Left lung (tissue), 10 donors: ENCODE results near the gene SHFL. TPM values are rescaled to one million over a fixed set of nuclear protein-coding genes. Genes with fewer than 3 reads are reported as not detected.

Source experiments
- ATAC-seq: fragments of 200-7000 bp; cut with Tn5 transposase; one replicate; pipeline ENCODE4 v1.9.1; 2020; ENCODE audit warnings: moderate library complexity
- DNase-seq, 4 donors: peaks; one replicate each; pipeline ENCODE4 v3.0.0-alpha.2; 2013 to 2020
- H3K27ac ChIP-seq, 2 donors: fragments of 200-600 bp; sonication (generic) in 1 of 2; one replicate each; pipeline versions ENCODE4 v1.5.0 to v1.8.0; 2020 to 2021
- H3K27me3 ChIP-seq, 2 donors: fragments of 200-600 bp; sonication (generic) in 1 of 2; one replicate each; pipeline versions ENCODE4 v1.5.0 to v1.8.0; 2020 to 2021
- H3K36me3 ChIP-seq, 2 donors: fragments of 200-600 bp; sonication (generic) in 1 of 2; one replicate each; pipeline versions ENCODE4 v1.5.0 to v1.8.0; 2020 to 2021
- H3K4me1 ChIP-seq, 2 donors: fragments of 200-600 bp; one replicate each; pipeline ENCODE4 v1.8.0; 2021
- H3K4me3 ChIP-seq, 2 donors: fragments of 200-600 bp; sonication (generic) in 1 of 2; one replicate each; pipeline versions ENCODE4 v1.5.0 to v1.8.0; 2020 to 2021; ENCODE audit warnings: mild to moderate bottlenecking in 1 of 2
- H3K9me3 ChIP-seq, 2 donors: fragments of 200-600 bp; sonication (generic) in 1 of 2; one replicate each; pipeline versions ENCODE4 v1.5.0 to v1.8.0; 2020 to 2021
- intact Hi-C, 2 donors: fragments of 100-400 bp; cut with DNase I; formaldehyde crosslinking; loops; one replicate each; pipeline versions ENCODE4 v1.11.2 to v1.14.2; 2022
- polyA plus RNA-seq, 6 donors: library from polyadenylated mRNA; unstranded; fragments of 120-200 nt; gene quantifications; one replicate each; pipeline ENCODE4 v1.2.1, GENCODE V29; 2013; ENCODE audit not compliant: insufficient read length in 6 of 6
- total RNA-seq, 2 donors: library from RNA; stranded (reverse); fragmentation: NEBNext Ultra II Directional; extraction: Animal tissue kit (Norgen Biotek cat#: 25700); gene quantifications; one replicate each; pipeline ENCODE4 v1.2.1, GENCODE V29; 2021
- TF ChIP-seq, protein P1 (sequence below), 2 donors: fragments of 200-600 bp; sonication (generic) in 1 of 2; IDR thresholded peaks; one replicate each; pipeline versions ENCODE4 v1.5.0 to v1.8.0; 2021; ENCODE audit warnings: antibody characterized with exemption in 2 of 2
- donor health status: DM: no; HTN: yes; CAD: no.
- donor health status: DM: no; HTN: no; CAD: no.

SHFL gene
- total and polyA plus RNA-seq, 8 donors: 28.8 to 41.6 (median 35.8) TPM

DNA sequence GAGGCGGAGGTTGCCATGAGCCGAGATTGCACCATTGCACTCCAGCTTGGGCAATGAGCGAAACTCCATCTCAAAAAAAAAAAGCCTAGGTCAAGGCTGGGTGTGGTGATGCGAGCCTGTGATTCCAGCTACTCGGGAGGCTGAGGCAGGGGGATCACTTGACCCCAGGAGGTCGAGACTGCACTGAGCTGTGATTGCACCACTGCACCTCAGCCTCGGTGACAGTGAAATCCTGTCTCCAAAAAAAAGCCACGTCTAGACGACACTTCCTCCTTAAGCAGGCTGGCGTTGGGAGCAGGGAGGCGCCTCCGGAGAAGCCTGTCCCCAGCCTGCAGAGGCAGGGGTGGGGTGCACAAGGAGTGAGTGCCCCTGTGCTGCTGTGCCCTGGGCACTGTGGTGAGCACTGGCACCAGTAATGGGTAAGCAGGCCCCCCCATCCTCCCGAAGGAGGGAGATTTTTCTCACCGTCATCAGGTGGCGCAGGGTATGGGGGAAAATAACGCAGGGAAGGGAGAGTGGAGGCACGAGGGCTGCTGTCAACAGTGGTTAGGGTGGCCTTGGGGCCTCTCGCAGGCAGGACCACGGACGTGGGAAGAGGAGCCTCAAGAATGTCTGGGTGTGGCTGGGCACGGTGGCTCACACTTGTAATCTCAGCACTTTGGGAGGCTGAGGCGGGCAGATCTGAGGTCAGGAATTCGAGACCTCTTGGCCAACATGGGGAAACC lies 26.1 kb downstream of the SHFL start:
- no peaks in the 10 kb centered on the region for H3K27me3 ChIP-seq
- DNase-seq (peak in 2 of 4 donors; percentile 39 to 85), ATAC-seq (peak; percentile 18)
- TF ChIP-seq, protein P1, sequence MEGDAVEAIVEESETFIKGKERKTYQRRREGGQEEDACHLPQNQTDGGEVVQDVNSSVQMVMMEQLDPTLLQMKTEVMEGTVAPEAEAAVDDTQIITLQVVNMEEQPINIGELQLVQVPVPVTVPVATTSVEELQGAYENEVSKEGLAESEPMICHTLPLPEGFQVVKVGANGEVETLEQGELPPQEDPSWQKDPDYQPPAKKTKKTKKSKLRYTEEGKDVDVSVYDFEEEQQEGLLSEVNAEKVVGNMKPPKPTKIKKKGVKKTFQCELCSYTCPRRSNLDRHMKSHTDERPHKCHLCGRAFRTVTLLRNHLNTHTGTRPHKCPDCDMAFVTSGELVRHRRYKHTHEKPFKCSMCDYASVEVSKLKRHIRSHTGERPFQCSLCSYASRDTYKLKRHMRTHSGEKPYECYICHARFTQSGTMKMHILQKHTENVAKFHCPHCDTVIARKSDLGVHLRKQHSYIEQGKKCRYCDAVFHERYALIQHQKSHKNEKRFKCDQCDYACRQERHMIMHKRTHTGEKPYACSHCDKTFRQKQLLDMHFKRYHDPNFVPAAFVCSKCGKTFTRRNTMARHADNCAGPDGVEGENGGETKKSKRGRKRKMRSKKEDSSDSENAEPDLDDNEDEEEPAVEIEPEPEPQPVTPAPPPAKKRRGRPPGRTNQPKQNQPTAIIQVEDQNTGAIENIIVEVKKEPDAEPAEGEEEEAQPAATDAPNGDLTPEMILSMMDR (IDR thresholded peaks at IDR 0.05): no peak
- peak overlapping the region in 1 of 2 donors; percentile 23 for H3K4me3 ChIP-seq
- peaks cover 2 to 60% of the 10 kb centered on the region in 2 donors for H3K4me1 ChIP-seq
- no peaks in the 10 kb centered on the region for H3K9me3 ChIP-seq
- H3K36me3 ChIP-seq: peaks cover 0 to 90% of the 10 kb centered on the region in 2 donors
- intact Hi-C loops: loop anchor here in 1 of 2 donors (10.0 kb wide), 1 partner anchor 133 kb away; no protein-coding TSS in a partner anchor
- H3K27ac ChIP-seq: peak overlapping the region in 1 of 2 donors; percentile 82

DNA sequence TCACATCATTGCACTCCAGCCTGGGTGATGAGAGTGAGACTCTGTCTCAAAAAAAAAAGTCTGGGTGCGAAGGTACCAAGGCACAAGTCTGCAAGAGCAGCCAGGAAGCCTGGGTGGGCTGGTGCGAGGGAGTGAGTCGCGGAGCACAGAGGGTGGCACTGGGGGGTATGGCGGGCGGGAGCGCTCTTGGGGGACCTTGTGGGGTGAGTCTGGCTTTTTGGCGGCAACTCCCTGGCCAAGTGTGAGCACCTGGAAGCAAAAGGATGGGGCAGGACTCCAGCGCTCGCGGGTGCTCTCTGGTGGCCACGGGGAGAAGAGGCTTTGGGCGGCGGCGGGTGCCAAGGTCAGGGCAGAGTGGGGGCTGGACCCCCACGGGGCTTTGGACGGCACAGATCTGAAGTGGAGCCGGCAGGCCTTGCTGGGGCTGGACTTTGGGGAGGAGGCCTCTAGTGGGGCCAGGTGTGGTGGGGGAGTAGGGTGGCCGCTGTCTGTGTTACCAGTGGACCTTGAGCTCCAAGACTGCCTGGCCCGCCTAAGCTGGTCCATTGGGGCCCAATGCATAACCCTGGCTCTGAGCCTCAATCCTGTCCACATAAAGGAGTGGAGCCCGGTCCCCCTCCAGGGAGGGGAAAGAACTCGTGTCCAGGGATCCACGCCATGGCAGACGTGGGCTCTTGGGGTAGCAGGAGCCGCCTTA lies 26.9 kb downstream of the SHFL start:
- Histone ChIP-seq H3K36me3 (peaks cover 0 to 91% of the 10 kb centered on the region in 2 donors), H3K4me3 (peak overlapping the region in 1 of 2 donors; percentile 23), H3K27me3 (no peaks in the 10 kb centered on the region), H3K27ac (peak overlapping the region in 1 of 2 donors; percentile 82), H3K4me1 (peaks cover 0 to 58% of the 10 kb centered on the region in 2 donors), H3K9me3 (no peaks in the 10 kb centered on the region)
- peak in 1 of 4 donors; percentile 89 for DNase-seq
- TF ChIP-seq, protein P1 (IDR thresholded peaks at IDR 0.05): peak; percentile 24 to 44
- peak; percentile 58 for ATAC-seq
- intact Hi-C loops: loop anchor here in 1 of 2 donors (10.0 kb wide), 1 partner anchor 132 kb away; no protein-coding TSS in a partner anchor

DNA sequence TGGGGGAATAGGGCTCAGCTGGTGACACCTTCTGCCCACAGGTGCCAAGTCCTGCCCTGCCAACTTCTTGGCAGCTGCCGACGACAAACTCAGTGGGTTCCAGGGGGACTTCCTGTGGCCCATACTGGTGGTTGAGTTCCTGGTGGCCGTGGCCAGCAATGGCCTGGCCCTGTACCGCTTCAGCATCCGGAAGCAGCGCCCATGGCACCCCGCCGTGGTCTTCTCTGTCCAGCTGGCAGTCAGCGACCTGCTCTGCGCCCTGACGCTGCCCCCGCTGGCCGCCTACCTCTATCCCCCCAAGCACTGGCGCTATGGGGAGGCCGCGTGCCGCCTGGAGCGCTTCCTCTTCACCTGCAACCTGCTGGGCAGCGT lies 27.5 kb downstream of the SHFL start:
- H3K27ac ChIP-seq: no peak overlapping the region
- H3K36me3 ChIP-seq: peaks cover 0 to 91% of the 10 kb centered on the region in 2 donors
- H3K4me3 ChIP-seq: no peak overlapping the region
- DNase-seq: no peak
- intact Hi-C loops: loop anchor here in 1 of 2 donors (10.0 kb wide), 1 partner anchor 131 kb away; no protein-coding TSS in a partner anchor
- TF ChIP-seq, protein P1 (IDR thresholded peaks at IDR 0.05): no peak
- H3K27me3 ChIP-seq: no peaks in the 10 kb centered on the region
- peaks cover 2 to 57% of the 10 kb centered on the region in 2 donors for H3K4me1 ChIP-seq
- no peaks in the 10 kb centered on the region for H3K9me3 ChIP-seq
- no peak for ATAC-seq

- Histone ChIP-seq H3K36me3 (peaks cover 0 to 88% of the 10 kb centered on the region in 2 donors), H3K4me3 (no peak overlapping the region), H3K27me3 (no peaks in the 10 kb centered on the region), H3K27ac (no peak overlapping the region), H3K9me3 (no peaks in the 10 kb centered on the region), H3K4me1 (peaks cover 7 to 62% of the 10 kb centered on the region in 2 donors)
- DNase-seq (peak in 1 of 4 donors; percentile 80), ATAC-seq (no peak)
- intact Hi-C loops: loop anchor here in 1 of 2 donors (10.0 kb wide), 1 partner anchor 131 kb away; no protein-coding TSS in a partner anchor
- TF ChIP-seq, protein P1 (IDR thresholded peaks at IDR 0.05): no peak
These were observed 28.0 kb downstream of the SHFL start for GRCh38 chr19:10113964-10114650.
